Measurements from ENCODE around the gene STARD8.

Gene STARD8

GRCh38 chrX:68675571-68675970, 28.1 kb downstream of the STARD8 start:
- no peak overlapping the region for H3K4me3 ChIP-seq (ENCODE audit: low read depth, low read length, poor library complexity, severe bottlenecking)
- no peaks in the 10 kb centered on the region for H3K36me3 ChIP-seq (ENCODE audit: insufficient read depth, low read length)
- no peaks in the 10 kb centered on the region for H3F3A ChIP-seq (ENCODE audit: insufficient read depth, low read length)
- H3K4me1 ChIP-seq (ENCODE audit: insufficient read depth, low read length, severe bottlenecking), result no peaks in the 10 kb centered on the region
- no peaks in the 10 kb centered on the region for H4K20me1 ChIP-seq (ENCODE audit: insufficient read depth, low read length)
- H3K27me3 ChIP-seq (ENCODE audit: insufficient read depth, low read length), result no peaks in the 10 kb centered on the region
- no peak overlapping the region for H3K9ac ChIP-seq (ENCODE audit: low read length)
- no peaks in the 10 kb centered on the region for H3K9me2 ChIP-seq (ENCODE audit: low read depth, low read length)
- no peak overlapping the region for H2AFZ ChIP-seq (ENCODE audit: low read length)
- no peak for TF ChIP-seq EZH2 (IDR thresholded peaks at IDR 0.05; ENCODE audit: borderline replicate concordance, low read length)
- no peak for TF ChIP-seq CTCF (IDR thresholded peaks at IDR 0.05; ENCODE audit: low read length)
- no peaks in the 10 kb centered on the region for H3K9me3 ChIP-seq (ENCODE audit: low read length)
- H3K79me2 ChIP-seq (ENCODE audit: insufficient read depth, low read length), result no peaks in the 10 kb centered on the region
- H3K4me2 ChIP-seq (ENCODE audit: low read length), result no peak overlapping the region
- H3K27ac ChIP-seq (ENCODE audit: low read depth, low read length, poor library complexity, severe bottlenecking), result no peak overlapping the region

- TF ChIP-seq CTCF (IDR thresholded peaks at IDR 0.05; ENCODE audit: low read length), result no peak
- TF ChIP-seq EZH2 (IDR thresholded peaks at IDR 0.05; ENCODE audit: borderline replicate concordance, low read length), result no peak
- H3K79me2 ChIP-seq (ENCODE audit: insufficient read depth, low read length), result no peaks in the 10 kb centered on the region
- no peak overlapping the region for H3K27ac ChIP-seq (ENCODE audit: low read depth, low read length, poor library complexity, severe bottlenecking)
- H3K36me3 ChIP-seq (ENCODE audit: insufficient read depth, low read length), result no peaks in the 10 kb centered on the region
- no peak overlapping the region for H3K4me3 ChIP-seq (ENCODE audit: low read depth, low read length, poor library complexity, severe bottlenecking)
- H3K4me1 ChIP-seq (ENCODE audit: insufficient read depth, low read length, severe bottlenecking), result no peaks in the 10 kb centered on the region
- no peak overlapping the region for H2AFZ ChIP-seq (ENCODE audit: low read length)
- no peaks in the 10 kb centered on the region for H4K20me1 ChIP-seq (ENCODE audit: insufficient read depth, low read length)
- H3K27me3 ChIP-seq (ENCODE audit: insufficient read depth, low read length), result no peaks in the 10 kb centered on the region
- H3K9me2 ChIP-seq (ENCODE audit: low read depth, low read length), result no peaks in the 10 kb centered on the region
- no peak overlapping the region for H3K4me2 ChIP-seq (ENCODE audit: low read length)
- H3K9ac ChIP-seq (ENCODE audit: low read length), result no peak overlapping the region
- no peaks in the 10 kb centered on the region for H3K9me3 ChIP-seq (ENCODE audit: low read length)
- H3F3A ChIP-seq (ENCODE audit: insufficient read depth, low read length), result no peaks in the 10 kb centered on the region
Measured at GRCh38 chrX:68676335-68676734, 28.9 kb downstream of the STARD8 start.

GRCh38 chrX:68677998-68678397, 30.5 kb downstream of the STARD8 start:
- Histone ChIP-seq H3F3A (ENCODE audit: insufficient read depth, low read length) (no peaks in the 10 kb centered on the region), H3K4me2 (ENCODE audit: low read length) (no peak overlapping the region), H3K4me1 (ENCODE audit: insufficient read depth, low read length, severe bottlenecking) (no peaks in the 10 kb centered on the region), H4K20me1 (ENCODE audit: insufficient read depth, low read length) (no peaks in the 10 kb centered on the region), H3K36me3 (ENCODE audit: insufficient read depth, low read length) (no peaks in the 10 kb centered on the region), H3K4me3 (ENCODE audit: low read depth, low read length, poor library complexity, severe bottlenecking) (no peak overlapping the region), H3K27ac (ENCODE audit: low read depth, low read length, poor library complexity, severe bottlenecking) (no peak overlapping the region), H2AFZ (ENCODE audit: low read length) (no peak overlapping the region), H3K79me2 (ENCODE audit: insufficient read depth, low read length) (no peaks in the 10 kb centered on the region), H3K9me3 (ENCODE audit: low read length) (no peaks in the 10 kb centered on the region), H3K9me2 (ENCODE audit: low read depth, low read length) (no peaks in the 10 kb centered on the region), H3K9ac (ENCODE audit: low read length) (no peak overlapping the region), H3K27me3 (ENCODE audit: insufficient read depth, low read length) (no peaks in the 10 kb centered on the region)
- no peak for TF ChIP-seq EZH2 (IDR thresholded peaks at IDR 0.05; ENCODE audit: borderline replicate concordance, low read length)
- TF ChIP-seq CTCF (IDR thresholded peaks at IDR 0.05; ENCODE audit: low read length), result no peak
